Fibroblast of villous mesenchyme (primary cell): ENCODE results near the gene EYA4. TPM values are rescaled to one million over a fixed set of nuclear protein-coding genes. Genes with fewer than 3 reads are reported as not detected.
A peak's percentile ranks its signal among the peaks of the same experiment; 100 is the strongest.

Experiments
- DNase-seq: peaks from one replicate; pipeline ENCODE4 v3.0.0-alpha.2; 2010; ENCODE audit warnings: low read depth
- H3K4me3 ChIP-seq: 2 replicates; pipeline ENCODE4 v1.5.1; 2011; ENCODE audit warnings: low read depth, mild to moderate bottlenecking, low read length
- total RNA-seq: library from RNA; depleted of rRNA; stranded (reverse); fragments of >200 nt; gene quantifications from 2 replicates; pipeline ENCODE4 v1.2.3, GENCODE V29; 2012
- TF ChIP-seq, protein P1 (sequence below): IDR thresholded peaks from 2 replicates; pipeline ENCODE4 v1.5.1; 2012; ENCODE audit warnings: low read depth, mild to moderate bottlenecking, low read length; ENCODE audit not compliant: insufficient read depth

The EYA4 gene
- total RNA-seq, 1 donor = under 0.01 TPM

DNA sequence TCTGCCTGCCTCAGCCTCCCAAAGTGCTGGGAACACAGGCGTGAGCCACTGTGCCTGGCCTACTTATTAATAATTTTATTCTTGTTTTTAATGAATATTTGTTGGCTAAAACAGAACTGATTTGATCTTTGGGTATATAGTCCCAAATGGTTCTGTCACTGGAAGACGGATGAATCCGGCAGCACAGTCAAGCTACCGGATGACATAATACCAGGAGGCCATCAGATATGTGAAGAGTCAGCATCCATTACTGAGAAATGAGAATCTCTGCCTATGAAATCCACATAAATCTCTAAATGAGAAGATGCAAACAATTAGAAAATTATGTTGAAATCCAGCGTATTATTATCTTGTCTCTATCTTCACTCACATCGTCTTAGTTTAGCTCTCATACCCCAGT, 263.0 kb downstream of the EYA4 start:
- no peak for DNase-seq
- TF ChIP-seq, protein P1, sequence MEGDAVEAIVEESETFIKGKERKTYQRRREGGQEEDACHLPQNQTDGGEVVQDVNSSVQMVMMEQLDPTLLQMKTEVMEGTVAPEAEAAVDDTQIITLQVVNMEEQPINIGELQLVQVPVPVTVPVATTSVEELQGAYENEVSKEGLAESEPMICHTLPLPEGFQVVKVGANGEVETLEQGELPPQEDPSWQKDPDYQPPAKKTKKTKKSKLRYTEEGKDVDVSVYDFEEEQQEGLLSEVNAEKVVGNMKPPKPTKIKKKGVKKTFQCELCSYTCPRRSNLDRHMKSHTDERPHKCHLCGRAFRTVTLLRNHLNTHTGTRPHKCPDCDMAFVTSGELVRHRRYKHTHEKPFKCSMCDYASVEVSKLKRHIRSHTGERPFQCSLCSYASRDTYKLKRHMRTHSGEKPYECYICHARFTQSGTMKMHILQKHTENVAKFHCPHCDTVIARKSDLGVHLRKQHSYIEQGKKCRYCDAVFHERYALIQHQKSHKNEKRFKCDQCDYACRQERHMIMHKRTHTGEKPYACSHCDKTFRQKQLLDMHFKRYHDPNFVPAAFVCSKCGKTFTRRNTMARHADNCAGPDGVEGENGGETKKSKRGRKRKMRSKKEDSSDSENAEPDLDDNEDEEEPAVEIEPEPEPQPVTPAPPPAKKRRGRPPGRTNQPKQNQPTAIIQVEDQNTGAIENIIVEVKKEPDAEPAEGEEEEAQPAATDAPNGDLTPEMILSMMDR = no peak
- no peak overlapping the region for H3K4me3 ChIP-seq

DNA sequence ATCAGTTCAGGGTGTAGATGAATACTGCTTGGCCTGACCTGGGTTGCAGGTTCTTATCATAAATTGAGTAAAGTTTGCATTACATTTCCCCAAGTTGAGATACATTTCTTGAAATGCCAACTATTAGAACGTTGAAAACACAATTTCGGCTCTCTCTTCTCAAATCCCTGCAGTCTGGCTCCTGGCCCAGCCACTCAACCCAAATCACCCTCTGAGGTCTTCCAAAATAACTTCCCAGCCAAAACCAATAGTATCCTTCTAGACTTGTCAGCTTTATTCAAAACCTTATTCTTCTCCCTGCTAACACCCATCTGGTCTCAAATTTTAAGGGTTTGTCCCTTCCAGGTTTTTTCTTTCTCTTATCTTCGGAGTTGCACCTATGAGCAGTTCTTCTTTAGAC, 263.6 kb downstream of the EYA4 start:
- TF ChIP-seq, protein P1 = no peak
- DNase-seq = no peak
- H3K4me3 ChIP-seq = no peak overlapping the region

DNA sequence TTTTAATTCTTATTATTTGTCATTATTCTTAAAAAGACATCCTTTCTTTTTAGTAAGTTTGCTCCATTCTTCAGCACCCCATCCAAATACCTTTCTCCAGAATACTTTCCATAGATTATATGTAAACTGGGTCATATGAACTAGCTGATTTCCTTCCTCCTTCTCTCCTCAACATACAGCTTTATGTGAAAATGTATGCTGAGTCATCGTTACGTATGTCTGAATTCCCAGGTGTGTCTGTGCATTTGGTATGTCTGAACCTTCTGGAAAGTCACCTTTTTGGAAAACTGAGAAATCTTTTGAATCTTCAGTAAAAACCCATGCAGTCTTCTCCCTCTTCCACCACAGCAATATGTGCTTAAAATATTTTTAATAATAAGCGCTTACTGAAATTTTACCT, 264.5 kb downstream of the EYA4 start:
- TF ChIP-seq, protein P1 = no peak
- H3K4me3 ChIP-seq = no peak overlapping the region
- DNase-seq = no peak

DNA sequence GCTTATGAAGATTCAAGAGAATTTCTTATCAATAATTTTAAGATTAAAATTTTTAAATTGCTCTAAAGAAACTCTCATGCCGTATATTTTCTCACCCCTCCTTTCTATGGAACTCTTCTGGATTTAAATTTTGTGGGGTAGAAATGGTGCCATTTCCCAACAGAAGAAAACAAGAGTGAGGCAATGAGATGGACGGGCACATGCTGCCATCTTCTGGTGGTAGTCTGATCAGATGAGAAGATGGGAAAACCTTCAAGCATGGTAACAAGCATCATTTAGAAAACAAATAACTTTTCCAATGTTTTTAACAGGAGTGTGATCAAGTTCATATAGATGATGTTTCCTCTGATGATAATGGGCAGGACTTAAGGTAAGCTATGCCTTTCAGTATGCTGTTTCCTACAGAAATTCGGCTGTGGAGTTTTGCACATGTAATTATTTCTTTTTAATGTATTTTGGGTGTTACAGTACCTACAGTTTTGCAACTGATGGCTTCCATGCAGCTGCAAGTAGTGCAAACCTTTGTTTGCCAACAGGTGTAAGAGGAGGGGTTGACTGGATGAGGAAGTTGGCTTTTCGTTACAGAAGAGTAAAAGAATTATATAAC, 271.4 kb downstream of the EYA4 start:
- TF ChIP-seq, protein P1 = peak; percentile 64
- H3K4me3 ChIP-seq = no peak overlapping the region
- DNase-seq = peak; percentile 55

DNA sequence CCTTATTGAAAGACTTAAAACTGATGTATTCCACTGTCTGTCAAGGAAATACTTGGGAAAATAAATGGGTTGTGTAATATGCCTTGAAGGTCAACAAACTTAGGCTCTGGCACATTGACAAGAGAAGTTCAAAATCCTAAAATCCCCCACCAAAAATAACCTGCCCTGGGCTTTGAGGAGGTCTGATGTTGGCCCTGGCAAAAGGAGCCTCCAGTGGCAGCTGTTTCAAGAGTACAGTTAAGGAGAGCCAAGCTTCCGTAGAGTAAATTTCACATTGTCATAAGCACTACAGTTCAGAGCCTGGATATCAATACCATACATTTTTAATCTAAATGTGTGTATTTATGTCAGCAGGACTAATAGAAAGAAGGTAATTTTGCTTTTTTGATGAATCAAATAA, 282.7 kb downstream of the EYA4 start:
- H3K4me3 ChIP-seq = no peak overlapping the region
- DNase-seq = no peak
- TF ChIP-seq, protein P1 = no peak

DNA sequence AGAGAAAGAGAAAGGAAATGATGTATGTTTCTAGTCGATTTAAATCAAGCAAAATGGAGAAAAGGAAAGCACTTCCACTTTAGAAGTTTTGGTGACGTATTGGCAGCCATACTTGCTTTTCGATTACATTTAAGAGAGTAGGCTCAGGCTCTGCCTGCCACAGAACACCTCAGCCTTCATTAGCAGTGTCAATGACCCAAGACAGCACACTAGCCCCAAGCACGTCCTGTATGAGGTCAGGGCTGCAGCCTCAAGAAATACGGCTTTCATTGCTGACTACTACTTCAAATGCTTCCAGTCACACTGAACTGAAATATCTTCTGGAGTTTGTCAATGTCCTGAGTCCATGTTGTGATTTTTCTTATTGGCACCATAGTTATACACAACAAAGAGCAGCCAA, 285.3 kb downstream of the EYA4 start:
- TF ChIP-seq, protein P1 = no peak
- no peak for DNase-seq
- no peak overlapping the region for H3K4me3 ChIP-seq

DNA sequence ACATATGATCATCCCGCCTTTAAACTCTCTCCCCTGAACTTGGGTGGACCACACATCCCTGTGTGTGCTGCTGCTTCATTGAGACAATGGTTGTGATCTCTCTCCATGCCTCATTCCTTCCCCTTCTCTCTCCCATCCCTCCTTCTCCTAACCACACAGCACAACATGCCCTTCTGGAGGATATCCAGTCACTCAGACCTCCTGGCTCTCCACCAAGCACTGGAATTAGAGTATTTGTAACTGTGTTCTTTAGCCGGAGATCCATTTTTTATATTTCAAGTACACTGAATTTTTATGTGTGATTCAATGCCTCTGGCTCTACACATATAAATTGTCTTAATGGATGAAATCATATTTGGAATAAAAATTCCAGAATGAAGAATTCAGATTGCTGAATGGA, 287.4 kb downstream of the EYA4 start:
- no peak for DNase-seq
- TF ChIP-seq, protein P1 = no peak
- H3K4me3 ChIP-seq = no peak overlapping the region
